ENCODE measurements around the gene ABCC6.
"Not testable (repeated sequence)": the region's sequence is repeated elsewhere in the genome, so short reads cannot be mapped to it uniquely, and the experiment has no call there.

- TF ChIP-seq, protein P1, sequence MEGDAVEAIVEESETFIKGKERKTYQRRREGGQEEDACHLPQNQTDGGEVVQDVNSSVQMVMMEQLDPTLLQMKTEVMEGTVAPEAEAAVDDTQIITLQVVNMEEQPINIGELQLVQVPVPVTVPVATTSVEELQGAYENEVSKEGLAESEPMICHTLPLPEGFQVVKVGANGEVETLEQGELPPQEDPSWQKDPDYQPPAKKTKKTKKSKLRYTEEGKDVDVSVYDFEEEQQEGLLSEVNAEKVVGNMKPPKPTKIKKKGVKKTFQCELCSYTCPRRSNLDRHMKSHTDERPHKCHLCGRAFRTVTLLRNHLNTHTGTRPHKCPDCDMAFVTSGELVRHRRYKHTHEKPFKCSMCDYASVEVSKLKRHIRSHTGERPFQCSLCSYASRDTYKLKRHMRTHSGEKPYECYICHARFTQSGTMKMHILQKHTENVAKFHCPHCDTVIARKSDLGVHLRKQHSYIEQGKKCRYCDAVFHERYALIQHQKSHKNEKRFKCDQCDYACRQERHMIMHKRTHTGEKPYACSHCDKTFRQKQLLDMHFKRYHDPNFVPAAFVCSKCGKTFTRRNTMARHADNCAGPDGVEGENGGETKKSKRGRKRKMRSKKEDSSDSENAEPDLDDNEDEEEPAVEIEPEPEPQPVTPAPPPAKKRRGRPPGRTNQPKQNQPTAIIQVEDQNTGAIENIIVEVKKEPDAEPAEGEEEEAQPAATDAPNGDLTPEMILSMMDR (IDR thresholded peaks at IDR 0.05; ENCODE audit: insufficient read depth, low read depth, low read length) = not testable (repeated sequence)
- TF ChIP-seq EZH2 (IDR thresholded peaks at IDR 0.05; ENCODE audit: insufficient read depth, low read length) = not testable (repeated sequence)
These were observed 44.4 kb upstream of the ABCC6 start for GRCh38 chr16:16267708-16268107.

Measured in astrocyte (in vitro differentiated cells and primary cell).